Measurements from ENCODE around the gene IBA57. TPM values are rescaled to one million over a fixed set of nuclear protein-coding genes. Genes with fewer than 3 reads are reported as not detected.
A peak's percentile ranks its signal among the peaks of the same experiment; 100 is the strongest.

Gene IBA57
- polyA plus RNA-seq, 1 donor, result 9.2 TPM

- H3K4me3 ChIP-seq (ENCODE audit: low read length), result no peak overlapping the region
- DNase-seq, result no peak
- H3K4me1 ChIP-seq (ENCODE audit: control insufficient read depth, insufficient read depth, low read length), result peaks cover 20% of the 10 kb centered on the region
- WGBS (ENCODE audit: insufficient coverage, low lambda C conversion rate), result no CpG with 5 or more reads among the region's 24 CpGs
- H3K9me3 ChIP-seq (ENCODE audit: control insufficient read depth, low read depth, low read length), result peaks cover 5% of the 10 kb centered on the region
- no peaks in the 10 kb centered on the region for H3K36me3 ChIP-seq (ENCODE audit: control insufficient read depth, insufficient read depth, low read length)
- no peak overlapping the region for H3K27ac ChIP-seq (ENCODE audit: low read length)
- peaks cover 46% of the 10 kb centered on the region for H3K27me3 ChIP-seq (ENCODE audit: control insufficient read depth, insufficient read depth, low read length)
Observed at GRCh38 chr1:228156941-228157728, 8.5 kb upstream of the IBA57 start.

- Histone ChIP-seq H3K4me1 (ENCODE audit: control insufficient read depth, insufficient read depth, low read length) (peaks cover 25% of the 10 kb centered on the region), H3K9me3 (ENCODE audit: control insufficient read depth, low read depth, low read length) (peaks cover 5% of the 10 kb centered on the region), H3K4me3 (ENCODE audit: low read length) (no peak overlapping the region), H3K27me3 (ENCODE audit: control insufficient read depth, insufficient read depth, low read length) (peaks cover 46% of the 10 kb centered on the region), H3K36me3 (ENCODE audit: control insufficient read depth, insufficient read depth, low read length) (no peaks in the 10 kb centered on the region), H3K27ac (ENCODE audit: low read length) (no peak overlapping the region)
- WGBS (ENCODE audit: insufficient coverage, low lambda C conversion rate), result no CpG with 5 or more reads among the region's 43 CpGs
- no peak for DNase-seq
Observed at GRCh38 chr1:228157729-228158126, 7.9 kb upstream of the IBA57 start.

- Histone ChIP-seq H3K4me1 (ENCODE audit: control insufficient read depth, insufficient read depth, low read length) (peaks cover 31% of the 10 kb centered on the region), H3K4me3 (ENCODE audit: low read length) (no peak overlapping the region), H3K27me3 (ENCODE audit: control insufficient read depth, insufficient read depth, low read length) (peaks cover 46% of the 10 kb centered on the region), H3K27ac (ENCODE audit: low read length) (no peak overlapping the region), H3K36me3 (ENCODE audit: control insufficient read depth, insufficient read depth, low read length) (no peaks in the 10 kb centered on the region), H3K9me3 (ENCODE audit: control insufficient read depth, low read depth, low read length) (peaks cover 5% of the 10 kb centered on the region)
- no peak for DNase-seq
- no CpG with 5 or more reads among the region's 98 CpGs for WGBS (ENCODE audit: insufficient coverage, low lambda C conversion rate)
Observed at GRCh38 chr1:228158151-228159007, 7.2 kb upstream of the IBA57 start.

GRCh38 chr1:228159008-228159665 is 6.5 kb upstream of the IBA57 start:
- WGBS (ENCODE audit: insufficient coverage, low lambda C conversion rate), result no CpG with 5 or more reads among the region's 14 CpGs
- H3K27ac ChIP-seq (ENCODE audit: low read length), result no peak overlapping the region
- peaks cover 46% of the 10 kb centered on the region for H3K27me3 ChIP-seq (ENCODE audit: control insufficient read depth, insufficient read depth, low read length)
- no peak overlapping the region for H3K4me3 ChIP-seq (ENCODE audit: low read length)
- peaks cover 34% of the 10 kb centered on the region for H3K4me1 ChIP-seq (ENCODE audit: control insufficient read depth, insufficient read depth, low read length)
- H3K9me3 ChIP-seq (ENCODE audit: control insufficient read depth, low read depth, low read length), result peaks cover 5% of the 10 kb centered on the region
- DNase-seq, result no peak
- H3K36me3 ChIP-seq (ENCODE audit: control insufficient read depth, insufficient read depth, low read length), result no peaks in the 10 kb centered on the region

- Histone ChIP-seq H3K9me3 (ENCODE audit: control insufficient read depth, low read depth, low read length) (peaks cover 5% of the 10 kb centered on the region), H3K4me1 (ENCODE audit: control insufficient read depth, insufficient read depth, low read length) (peaks cover 34% of the 10 kb centered on the region), H3K36me3 (ENCODE audit: control insufficient read depth, insufficient read depth, low read length) (no peaks in the 10 kb centered on the region), H3K4me3 (ENCODE audit: low read length) (no peak overlapping the region), H3K27me3 (ENCODE audit: control insufficient read depth, insufficient read depth, low read length) (peaks cover 46% of the 10 kb centered on the region), H3K27ac (ENCODE audit: low read length) (no peak overlapping the region)
- DNase-seq, result no peak
- WGBS (ENCODE audit: insufficient coverage, low lambda C conversion rate), result no CpG with 5 or more reads among the region's 15 CpGs
Observed at GRCh38 chr1:228160201-228160761, 5.3 kb upstream of the IBA57 start.

- Histone ChIP-seq H3K27me3 (ENCODE audit: control insufficient read depth, insufficient read depth, low read length) (peaks cover 46% of the 10 kb centered on the region), H3K4me3 (ENCODE audit: low read length) (no peak overlapping the region), H3K36me3 (ENCODE audit: control insufficient read depth, insufficient read depth, low read length) (no peaks in the 10 kb centered on the region), H3K9me3 (ENCODE audit: control insufficient read depth, low read depth, low read length) (peaks cover 5% of the 10 kb centered on the region), H3K27ac (ENCODE audit: low read length) (no peak overlapping the region), H3K4me1 (ENCODE audit: control insufficient read depth, insufficient read depth, low read length) (peaks cover 34% of the 10 kb centered on the region)
- WGBS (ENCODE audit: insufficient coverage, low lambda C conversion rate), result no CpG with 5 or more reads among the region's 7 CpGs
- DNase-seq, result peak; percentile 56 to 78
Observed at GRCh38 chr1:228161362-228161761, 4.2 kb upstream of the IBA57 start.

- H3K27ac ChIP-seq (ENCODE audit: low read length), result no peak overlapping the region
- WGBS (ENCODE audit: insufficient coverage, low lambda C conversion rate), result no CpG with 5 or more reads among the region's 9 CpGs
Observed at GRCh38 chr1:228161866-228162265, 3.7 kb upstream of the IBA57 start.

GRCh38 chr1:228162286-228163006 is 3.2 kb upstream of the IBA57 start:
- DNase-seq, result peak; percentile 62 to 77

More at GRCh38 chr1:228161866-228162265, 3.7 kb upstream of the IBA57 start:
- Histone ChIP-seq H3K27me3 (ENCODE audit: control insufficient read depth, insufficient read depth, low read length) (peaks cover 41% of the 10 kb centered on the region), H3K9me3 (ENCODE audit: control insufficient read depth, low read depth, low read length) (peaks cover 5% of the 10 kb centered on the region), H3K4me3 (ENCODE audit: low read length) (no peak overlapping the region), H3K4me1 (ENCODE audit: control insufficient read depth, insufficient read depth, low read length) (peaks cover 38% of the 10 kb centered on the region), H3K36me3 (ENCODE audit: control insufficient read depth, insufficient read depth, low read length) (no peaks in the 10 kb centered on the region)
- DNase-seq, result no peak

GRCh38 chr1:228163007-228163753 is 2.4 kb upstream of the IBA57 start:
- no CpG with 5 or more reads among the region's 30 CpGs for WGBS (ENCODE audit: insufficient coverage, low lambda C conversion rate)

More at GRCh38 chr1:228162286-228163006, 3.2 kb upstream of the IBA57 start:
- Histone ChIP-seq H3K27me3 (ENCODE audit: control insufficient read depth, insufficient read depth, low read length) (peaks cover 35% of the 10 kb centered on the region), H3K36me3 (ENCODE audit: control insufficient read depth, insufficient read depth, low read length) (no peaks in the 10 kb centered on the region), H3K4me3 (ENCODE audit: low read length) (peak overlapping the region; percentile 0), H3K4me1 (ENCODE audit: control insufficient read depth, insufficient read depth, low read length) (peaks cover 39% of the 10 kb centered on the region), H3K9me3 (ENCODE audit: control insufficient read depth, low read depth, low read length) (peaks cover 5% of the 10 kb centered on the region), H3K27ac (ENCODE audit: low read length) (no peak overlapping the region)
- WGBS (ENCODE audit: insufficient coverage, low lambda C conversion rate), result no CpG with 5 or more reads among the region's 14 CpGs

More at GRCh38 chr1:228163007-228163753, 2.4 kb upstream of the IBA57 start:
- Histone ChIP-seq H3K9me3 (ENCODE audit: control insufficient read depth, low read depth, low read length) (peaks cover 2% of the 10 kb centered on the region), H3K27ac (ENCODE audit: low read length) (no peak overlapping the region), H3K27me3 (ENCODE audit: control insufficient read depth, insufficient read depth, low read length) (peaks cover 28% of the 10 kb centered on the region), H3K4me3 (ENCODE audit: low read length) (peak overlapping the region; percentile 0), H3K4me1 (ENCODE audit: control insufficient read depth, insufficient read depth, low read length) (peaks cover 36% of the 10 kb centered on the region), H3K36me3 (ENCODE audit: control insufficient read depth, insufficient read depth, low read length) (no peaks in the 10 kb centered on the region)
- DNase-seq, result peak; percentile 67 to 78
